Neural progenitor cell (in vitro differentiated cells): ENCODE data around the gene ITGB8.

Source experiments
- EZH2 ChIP-seq: fragments of 200-600 bp; sonication (generic); IDR thresholded peaks from 2 replicates; pipeline ENCODE4 v1.6.1; 2017; ENCODE audit warnings: antibody characterized with exemption, mild to moderate bottlenecking, moderate library complexity
- EZH2phosphoT487 ChIP-seq: fragments of 200-600 bp; sonication (generic); IDR thresholded peaks from 2 replicates; pipeline ENCODE4 v1.6.1; 2017; ENCODE audit warnings: antibody characterized with exemption
- TF ChIP-seq, protein P1 (sequence below): fragments of 200-600 bp; sonication (generic); IDR thresholded peaks from 2 replicates; pipeline ENCODE4 v1.5.1; 2017; ENCODE audit warnings: antibody characterized with exemption, mild to moderate bottlenecking

DNA sequence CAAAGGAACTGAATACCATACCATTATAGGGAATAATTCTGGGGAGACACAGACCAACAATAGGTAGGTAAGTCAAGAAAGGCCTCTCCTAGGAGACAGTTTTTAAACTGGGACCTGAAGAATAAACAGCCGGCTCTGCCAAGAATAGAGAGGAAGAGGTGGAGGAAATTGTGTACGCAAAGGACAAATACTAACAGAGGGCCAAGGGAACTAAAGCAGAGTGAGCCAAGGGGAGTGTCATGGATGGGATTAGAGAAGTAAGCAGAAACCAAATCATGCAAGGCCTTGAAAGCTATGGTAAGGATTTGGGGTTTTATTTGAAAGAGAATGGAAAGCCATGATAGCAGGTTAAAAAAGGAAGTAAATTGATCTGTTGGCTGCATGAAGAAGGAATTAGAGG lies 18.1 kb upstream of the ITGB8 start:
- TF ChIP-seq, protein P1, sequence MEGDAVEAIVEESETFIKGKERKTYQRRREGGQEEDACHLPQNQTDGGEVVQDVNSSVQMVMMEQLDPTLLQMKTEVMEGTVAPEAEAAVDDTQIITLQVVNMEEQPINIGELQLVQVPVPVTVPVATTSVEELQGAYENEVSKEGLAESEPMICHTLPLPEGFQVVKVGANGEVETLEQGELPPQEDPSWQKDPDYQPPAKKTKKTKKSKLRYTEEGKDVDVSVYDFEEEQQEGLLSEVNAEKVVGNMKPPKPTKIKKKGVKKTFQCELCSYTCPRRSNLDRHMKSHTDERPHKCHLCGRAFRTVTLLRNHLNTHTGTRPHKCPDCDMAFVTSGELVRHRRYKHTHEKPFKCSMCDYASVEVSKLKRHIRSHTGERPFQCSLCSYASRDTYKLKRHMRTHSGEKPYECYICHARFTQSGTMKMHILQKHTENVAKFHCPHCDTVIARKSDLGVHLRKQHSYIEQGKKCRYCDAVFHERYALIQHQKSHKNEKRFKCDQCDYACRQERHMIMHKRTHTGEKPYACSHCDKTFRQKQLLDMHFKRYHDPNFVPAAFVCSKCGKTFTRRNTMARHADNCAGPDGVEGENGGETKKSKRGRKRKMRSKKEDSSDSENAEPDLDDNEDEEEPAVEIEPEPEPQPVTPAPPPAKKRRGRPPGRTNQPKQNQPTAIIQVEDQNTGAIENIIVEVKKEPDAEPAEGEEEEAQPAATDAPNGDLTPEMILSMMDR: no peak
- TF ChIP-seq EZH2 (no peak), EZH2phosphoT487 (no peak)
